SK-N-SH (cell line): Measurements from ENCODE around the gene FXYD7. TPM values are rescaled to one million over a fixed set of nuclear protein-coding genes. Genes with fewer than 3 reads are reported as not detected.

Source experiments
- CTCF ChIA-PET: fragments of 300-600, 350-600 bp; formaldehyde crosslinking; extraction: SDS; loops from one replicate; lab custom pipeline; 2021; lab: Yijun Ruan, JAX
- POLR2A ChIA-PET: fragments of 350-600 bp; sonication (Branson Sonifier 250); formaldehyde crosslinking; extraction: SDS; loops from one replicate; lab custom pipeline; 2020; ENCODE audit warnings: antibody characterized with exemption, inconsistent platforms; lab: Yijun Ruan, JAX
- DNase-seq: peaks from one replicate; pipeline ENCODE4 v3.0.0; 2012
- H2AFZ ChIP-seq: fragments of 200-600 bp; sonication (generic); 2 replicates; pipeline ENCODE4 v1.8.1; 2016; ENCODE audit warnings: antibody characterized with exemption, mild to moderate bottlenecking, low read depth
- H3F3A ChIP-seq: fragments of 200-600 bp; sonication (generic); replicated peaks from 2 replicates; pipeline ENCODE3; 2016; ENCODE audit warnings: antibody characterized with exemption, mild to moderate bottlenecking; ENCODE audit not compliant: insufficient read depth
- H3K27ac ChIP-seq, 2 experiments: fragments of 200-500 bp in 1 of 2; fragments of 200-600 bp in 1 of 2; sonication (Bioruptor generic) in 1 of 2; sonication (generic), shearing (Covaris generic) in 1 of 2; 2 replicates each; pipeline versions ENCODE4 v1.5.1 to v1.6.1; 2014 to 2016; ENCODE audit warnings: low read depth in 2 of 2, inconsistent platforms in 1 of 2, low read length in 1 of 2, mild to moderate bottlenecking in 1 of 2, mixed read lengths in 1 of 2
- H3K27me3 ChIP-seq: fragments of 200-600 bp; sonication (generic), shearing (Covaris generic); 2 replicates; pipeline ENCODE4 v1.6.1; 2016; ENCODE audit warnings: mixed run types; ENCODE audit not compliant: insufficient read depth
- H3K36me3 ChIP-seq, 2 experiments: fragments of 200-500 bp in 1 of 2; fragments of 200-600 bp in 1 of 2; sonication (Bioruptor generic) in 1 of 2; sonication (generic) in 1 of 2; replicated peaks in 1 of 2; 2 replicates each; pipeline versions ENCODE3 to v1.5.1; 2014 to 2016; ENCODE audit warnings: low read length in 1 of 2, mild to moderate bottlenecking in 1 of 2; ENCODE audit not compliant: insufficient read depth in 2 of 2, control insufficient read depth in 1 of 2
- H3K4me1 ChIP-seq, 2 experiments: fragments of 200-500 bp in 1 of 2; fragments of 200-600 bp in 1 of 2; sonication (Bioruptor generic) in 1 of 2; sonication (generic), shearing (Covaris generic) in 1 of 2; 2 replicates each; pipeline versions ENCODE4 v1.5.1 to v1.6.1; 2014 to 2016; ENCODE audit warnings: low read depth in 1 of 2, low read length in 1 of 2, mixed run types in 1 of 2; ENCODE audit not compliant: insufficient read depth in 2 of 2, control insufficient read depth in 1 of 2
- H3K4me2 ChIP-seq: fragments of 200-600 bp; sonication (generic), shearing (Covaris generic); 2 replicates; pipeline ENCODE4 v1.6.1; 2017; ENCODE audit warnings: mixed run types
- H3K4me3 ChIP-seq, 2 experiments: fragments of 200-500 bp in 1 of 2; fragments of 200-600 bp in 1 of 2; sonication (Bioruptor generic) in 1 of 2; sonication (generic), shearing (Covaris generic) in 1 of 2; 2 replicates each; pipeline versions ENCODE4 v1.5.1 to v1.8.1; 2014 to 2016; ENCODE audit warnings: low read depth in 2 of 2, inconsistent platforms in 1 of 2, low read length in 1 of 2, mild to moderate bottlenecking in 1 of 2, mixed read lengths in 1 of 2, moderate library complexity in 1 of 2
- H3K79me2 ChIP-seq: fragments of 200-600 bp; sonication (generic); 2 replicates; pipeline ENCODE4 v1.8.1; 2017; ENCODE audit warnings: mild to moderate bottlenecking; ENCODE audit not compliant: insufficient read depth
- H3K9ac ChIP-seq: fragments of 200-600 bp; sonication (generic); 2 replicates; pipeline ENCODE4 v1.6.1; 2017; ENCODE audit warnings: mixed run types
- H3K9me2 ChIP-seq: fragments of 200-600 bp; sonication (generic); 2 replicates; pipeline ENCODE4 v1.6.1; 2017; ENCODE audit warnings: mixed run types
- H3K9me3 ChIP-seq: fragments of 200-600 bp; sonication (generic); 2 replicates; pipeline ENCODE4 v1.6.1; 2017; ENCODE audit warnings: mixed run types, mild to moderate bottlenecking, moderate library complexity
- H4K20me1 ChIP-seq: fragments of 200-600 bp; sonication (generic); 2 replicates; pipeline ENCODE4 v1.6.1; 2017; ENCODE audit warnings: mild to moderate bottlenecking, mixed run types; ENCODE audit not compliant: insufficient read depth
- EP300 ChIP-seq, 2 experiments: IDR thresholded peaks; 2 replicates each; pipeline versions ENCODE4 v1.4.0 to v1.6.1; 2012; ENCODE audit warnings: borderline replicate concordance in 1 of 2, low read depth in 1 of 2, low read length in 1 of 2
- FOSL2 ChIP-seq: IDR thresholded peaks from 2 replicates; pipeline ENCODE4 v1.4.0; 2012; ENCODE audit warnings: low read depth, mild to moderate bottlenecking, moderate library complexity, borderline replicate concordance
- FOXJ3 ChIP-seq: sonication (generic); formaldehyde crosslinking; IDR thresholded peaks from 2 replicates; pipeline ENCODE4 v1.5.1; 2020; ENCODE audit warnings: mild to moderate bottlenecking, missing genetic modification reagents
- GABPA ChIP-seq: IDR thresholded peaks from 2 replicates; pipeline ENCODE4 v1.4.0; 2012; ENCODE audit warnings: low read depth, mild to moderate bottlenecking
- NFIC ChIP-seq: IDR thresholded peaks from 2 replicates; pipeline ENCODE4 v1.4.0; 2012; ENCODE audit warnings: borderline replicate concordance
- POLR2AphosphoS5 ChIP-seq: IDR thresholded peaks from 2 replicates; pipeline ENCODE4 v1.6.1; 2012; ENCODE audit warnings: low read depth, low read length
- RAD21 ChIP-seq: IDR thresholded peaks from 2 replicates; pipeline ENCODE4 v1.6.1; 2012; ENCODE audit warnings: mild to moderate bottlenecking, low read length
- RCOR1 ChIP-seq: fragments of 150-350 bp; IDR thresholded peaks from 2 replicates; pipeline ENCODE4 v1.6.1; 2017; ENCODE audit warnings: antibody characterized with exemption, low read length
- RXRA ChIP-seq: IDR thresholded peaks from 2 replicates; pipeline ENCODE4 v1.4.0; 2012; ENCODE audit warnings: low read depth, mild to moderate bottlenecking, borderline replicate concordance
- SIN3A ChIP-seq: IDR thresholded peaks from 2 replicates; pipeline ENCODE4 v1.6.1; 2012; ENCODE audit warnings: low read depth, mild to moderate bottlenecking, low read length, moderate library complexity, borderline replicate concordance
- TAF1 ChIP-seq: IDR thresholded peaks from 2 replicates; pipeline ENCODE4 v1.6.1; 2012; ENCODE audit warnings: low read depth, mild to moderate bottlenecking, low read length, moderate library complexity, borderline replicate concordance
- TCF12 ChIP-seq: IDR thresholded peaks from 2 replicates; pipeline ENCODE4 v1.4.0; 2012
- TEAD4 ChIP-seq: IDR thresholded peaks from 2 replicates; pipeline ENCODE4 v1.4.0; 2012; ENCODE audit warnings: mild to moderate bottlenecking, borderline replicate concordance; ENCODE audit not compliant: insufficient read depth
- WGBS: methylation state at CpG from one replicate; pipeline ENCODE4 v1.1.6; 2017; ENCODE audit warnings: low lambda C conversion rate; 5-methylcytosine and 5-hydroxymethylcytosine counted together
- polyA plus RNA-seq, 3 experiments: library from polyadenylated mRNA; depleted of rRNA; stranded (reverse); fragments of >200 nt; gene quantifications; 2 replicates each; pipeline ENCODE4 v1.2.3, GENCODE V29; 2012
- TF ChIP-seq, protein P1 (sequence below): IDR thresholded peaks from 2 replicates; pipeline ENCODE4 v1.6.1; 2012; ENCODE audit warnings: mild to moderate bottlenecking, low read depth, low read length, moderate library complexity
- TF ChIP-seq, protein P2 (sequence below): fragments of 150-350 bp; IDR thresholded peaks from 2 replicates; pipeline ENCODE4 v1.6.1; 2017; ENCODE audit warnings: antibody characterized with exemption, low read length, low read depth, borderline replicate concordance
- TF ChIP-seq, protein P3 (sequence below): IDR thresholded peaks from 2 replicates; pipeline ENCODE4 v1.4.0; 2012; ENCODE audit warnings: low read depth, borderline replicate concordance
- TF ChIP-seq, protein P4 (sequence below): IDR thresholded peaks from 2 replicates; pipeline ENCODE4 v1.4.0; 2012; ENCODE audit warnings: low read depth

The FXYD7 gene
- polyA plus RNA-seq, 1 of the 3 experiments (the other 2 are of a cell fraction), result 0.44 TPM

DNA sequence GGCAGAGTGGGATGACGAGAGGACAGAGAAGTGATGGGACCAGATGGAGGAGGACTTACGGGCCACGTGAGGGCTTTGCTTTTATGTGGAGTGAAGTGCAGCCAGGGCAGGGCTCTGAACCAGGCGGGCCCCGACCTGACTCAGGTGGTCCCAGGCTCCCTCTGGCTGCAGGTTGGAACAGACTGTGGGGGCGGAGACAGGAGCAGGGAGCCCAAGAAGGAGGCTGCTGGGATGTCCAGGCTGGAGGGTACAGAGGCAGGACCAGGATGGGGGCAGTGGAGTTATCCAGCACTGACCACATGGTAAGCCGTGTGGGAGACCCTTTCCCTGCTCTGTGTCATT is 13.6 kb downstream of the FXYD7 start:
- peaks cover 0 to 3% of the 10 kb centered on the region in 2 experiments; a peak in 2 of 4 replicates for H3K4me1 ChIP-seq
- peaks cover 4% of the 10 kb centered on the region for H3F3A ChIP-seq
- no peak overlapping the region for H3K4me3 ChIP-seq
- H3K36me3 ChIP-seq, result peaks cover 3 to 27% of the 10 kb centered on the region in 2 experiments
- no peak overlapping the region for H3K9ac ChIP-seq
- no peak overlapping the region for H2AFZ ChIP-seq
- H3K4me2 ChIP-seq, result no peak overlapping the region
- H3K9me2 ChIP-seq, result no peaks in the 10 kb centered on the region
- TF ChIP-seq NFIC (no peak), RAD21 (no peak), GABPA (no peak)
- TF ChIP-seq, protein P1, sequence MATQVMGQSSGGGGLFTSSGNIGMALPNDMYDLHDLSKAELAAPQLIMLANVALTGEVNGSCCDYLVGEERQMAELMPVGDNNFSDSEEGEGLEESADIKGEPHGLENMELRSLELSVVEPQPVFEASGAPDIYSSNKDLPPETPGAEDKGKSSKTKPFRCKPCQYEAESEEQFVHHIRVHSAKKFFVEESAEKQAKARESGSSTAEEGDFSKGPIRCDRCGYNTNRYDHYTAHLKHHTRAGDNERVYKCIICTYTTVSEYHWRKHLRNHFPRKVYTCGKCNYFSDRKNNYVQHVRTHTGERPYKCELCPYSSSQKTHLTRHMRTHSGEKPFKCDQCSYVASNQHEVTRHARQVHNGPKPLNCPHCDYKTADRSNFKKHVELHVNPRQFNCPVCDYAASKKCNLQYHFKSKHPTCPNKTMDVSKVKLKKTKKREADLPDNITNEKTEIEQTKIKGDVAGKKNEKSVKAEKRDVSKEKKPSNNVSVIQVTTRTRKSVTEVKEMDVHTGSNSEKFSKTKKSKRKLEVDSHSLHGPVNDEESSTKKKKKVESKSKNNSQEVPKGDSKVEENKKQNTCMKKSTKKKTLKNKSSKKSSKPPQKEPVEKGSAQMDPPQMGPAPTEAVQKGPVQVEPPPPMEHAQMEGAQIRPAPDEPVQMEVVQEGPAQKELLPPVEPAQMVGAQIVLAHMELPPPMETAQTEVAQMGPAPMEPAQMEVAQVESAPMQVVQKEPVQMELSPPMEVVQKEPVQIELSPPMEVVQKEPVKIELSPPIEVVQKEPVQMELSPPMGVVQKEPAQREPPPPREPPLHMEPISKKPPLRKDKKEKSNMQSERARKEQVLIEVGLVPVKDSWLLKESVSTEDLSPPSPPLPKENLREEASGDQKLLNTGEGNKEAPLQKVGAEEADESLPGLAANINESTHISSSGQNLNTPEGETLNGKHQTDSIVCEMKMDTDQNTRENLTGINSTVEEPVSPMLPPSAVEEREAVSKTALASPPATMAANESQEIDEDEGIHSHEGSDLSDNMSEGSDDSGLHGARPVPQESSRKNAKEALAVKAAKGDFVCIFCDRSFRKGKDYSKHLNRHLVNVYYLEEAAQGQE, result no peak
- DNase-seq, result no peak
- peaks cover 19% of the 10 kb centered on the region for H3K79me2 ChIP-seq
- H3K9me3 ChIP-seq, result no peaks in the 10 kb centered on the region
- CTCF ChIA-PET, result no interaction called here
- H3K27me3 ChIP-seq, result no peaks in the 10 kb centered on the region
- H3K27ac ChIP-seq, result no peak overlapping the region
- WGBS, result 81% methylated on average over 7 of the region's 7 CpGs
- H4K20me1 ChIP-seq, result no peaks in the 10 kb centered on the region
- POLR2A ChIA-PET, result no interaction called here

DNA sequence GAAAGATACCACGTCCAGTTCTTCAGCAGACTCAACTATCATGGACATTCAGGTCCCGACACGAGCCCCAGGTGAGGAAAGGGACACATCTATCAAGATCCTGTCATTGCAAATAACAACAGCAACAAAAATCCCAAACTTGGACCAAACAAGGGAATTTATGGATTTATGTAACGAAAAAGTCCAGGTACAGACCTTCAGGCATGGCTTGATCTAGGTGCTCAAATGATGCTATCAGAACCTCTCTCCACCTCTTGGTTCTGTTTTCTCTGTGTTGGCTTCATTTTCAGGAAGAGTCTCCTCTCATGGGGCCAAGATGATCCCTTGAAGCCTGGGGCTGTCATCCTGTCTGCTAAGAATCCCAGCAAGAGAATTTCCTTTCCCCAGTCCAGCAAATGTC is 14.4 kb downstream of the FXYD7 start:
- no peak overlapping the region for H3K4me3 ChIP-seq
- POLR2A ChIA-PET, result no interaction called here
- TF ChIP-seq TCF12 (no peak), POLR2AphosphoS5 (no peak), RXRA (no peak), FOXJ3 (CRISPR knock-in tag) (no peak), RCOR1 (no peak), SIN3A (no peak), TEAD4 (no peak), EP300 (IDR thresholded peaks at IDR 0.05; ENCODE audit: borderline replicate concordance in 1 of 2, low read depth in 1 of 2, low read length in 1 of 2) (no peak), FOSL2 (no peak), TAF1 (no peak)
- TF ChIP-seq, protein P2, sequence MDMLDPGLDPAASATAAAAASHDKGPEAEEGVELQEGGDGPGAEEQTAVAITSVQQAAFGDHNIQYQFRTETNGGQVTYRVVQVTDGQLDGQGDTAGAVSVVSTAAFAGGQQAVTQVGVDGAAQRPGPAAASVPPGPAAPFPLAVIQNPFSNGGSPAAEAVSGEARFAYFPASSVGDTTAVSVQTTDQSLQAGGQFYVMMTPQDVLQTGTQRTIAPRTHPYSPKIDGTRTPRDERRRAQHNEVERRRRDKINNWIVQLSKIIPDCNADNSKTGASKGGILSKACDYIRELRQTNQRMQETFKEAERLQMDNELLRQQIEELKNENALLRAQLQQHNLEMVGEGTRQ, result no peak
- TF ChIP-seq, protein P1, result no peak
- TF ChIP-seq, protein P3, sequence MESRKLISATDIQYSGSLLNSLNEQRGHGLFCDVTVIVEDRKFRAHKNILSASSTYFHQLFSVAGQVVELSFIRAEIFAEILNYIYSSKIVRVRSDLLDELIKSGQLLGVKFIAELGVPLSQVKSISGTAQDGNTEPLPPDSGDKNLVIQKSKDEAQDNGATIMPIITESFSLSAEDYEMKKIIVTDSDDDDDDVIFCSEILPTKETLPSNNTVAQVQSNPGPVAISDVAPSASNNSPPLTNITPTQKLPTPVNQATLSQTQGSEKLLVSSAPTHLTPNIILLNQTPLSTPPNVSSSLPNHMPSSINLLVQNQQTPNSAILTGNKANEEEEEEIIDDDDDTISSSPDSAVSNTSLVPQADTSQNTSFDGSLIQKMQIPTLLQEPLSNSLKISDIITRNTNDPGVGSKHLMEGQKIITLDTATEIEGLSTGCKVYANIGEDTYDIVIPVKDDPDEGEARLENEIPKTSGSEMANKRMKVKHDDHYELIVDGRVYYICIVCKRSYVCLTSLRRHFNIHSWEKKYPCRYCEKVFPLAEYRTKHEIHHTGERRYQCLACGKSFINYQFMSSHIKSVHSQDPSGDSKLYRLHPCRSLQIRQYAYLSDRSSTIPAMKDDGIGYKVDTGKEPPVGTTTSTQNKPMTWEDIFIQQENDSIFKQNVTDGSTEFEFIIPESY, result no peak
- TF ChIP-seq, protein P4, sequence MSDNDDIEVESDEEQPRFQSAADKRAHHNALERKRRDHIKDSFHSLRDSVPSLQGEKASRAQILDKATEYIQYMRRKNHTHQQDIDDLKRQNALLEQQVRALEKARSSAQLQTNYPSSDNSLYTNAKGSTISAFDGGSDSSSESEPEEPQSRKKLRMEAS, result no peak

More for the DNA sequence above, 14.4 kb downstream of the FXYD7 start:
- no peak overlapping the region for H2AFZ ChIP-seq
- H3K9me2 ChIP-seq, result no peaks in the 10 kb centered on the region
- no peak overlapping the region for H3K27ac ChIP-seq
- H3K9me3 ChIP-seq, result no peaks in the 10 kb centered on the region; the same call in 1 of the 2 replicates
- CTCF ChIA-PET, result interaction anchor here (1.0 to 2.1 kb wide), 3 partner anchors 9 to 67 kb away, joined by 3 to 13 read pairs (median 4); partner anchors contain the start of gene FXYD7
- DNase-seq, result no peak
- no peak overlapping the region for H3K4me2 ChIP-seq
- H3K27me3 ChIP-seq, result no peaks in the 10 kb centered on the region
- H3K79me2 ChIP-seq, result peaks cover 19% of the 10 kb centered on the region
- H3F3A ChIP-seq, result peaks cover under 1% of the 10 kb centered on the region
- whole genome bisulfite sequencing, result 78% methylated on average over 4 of the region's 4 CpGs
- no peaks in the 10 kb centered on the region for H4K20me1 ChIP-seq
- H3K9ac ChIP-seq, result no peak overlapping the region
- peaks cover 3 to 34% of the 10 kb centered on the region in 2 experiments for H3K36me3 ChIP-seq
- peaks cover 0 to 3% of the 10 kb centered on the region in 2 experiments; a peak in 2 of 4 replicates for H3K4me1 ChIP-seq
